Measurements from ENCODE around the gene THSD4.

The THSD4 gene

DNA sequence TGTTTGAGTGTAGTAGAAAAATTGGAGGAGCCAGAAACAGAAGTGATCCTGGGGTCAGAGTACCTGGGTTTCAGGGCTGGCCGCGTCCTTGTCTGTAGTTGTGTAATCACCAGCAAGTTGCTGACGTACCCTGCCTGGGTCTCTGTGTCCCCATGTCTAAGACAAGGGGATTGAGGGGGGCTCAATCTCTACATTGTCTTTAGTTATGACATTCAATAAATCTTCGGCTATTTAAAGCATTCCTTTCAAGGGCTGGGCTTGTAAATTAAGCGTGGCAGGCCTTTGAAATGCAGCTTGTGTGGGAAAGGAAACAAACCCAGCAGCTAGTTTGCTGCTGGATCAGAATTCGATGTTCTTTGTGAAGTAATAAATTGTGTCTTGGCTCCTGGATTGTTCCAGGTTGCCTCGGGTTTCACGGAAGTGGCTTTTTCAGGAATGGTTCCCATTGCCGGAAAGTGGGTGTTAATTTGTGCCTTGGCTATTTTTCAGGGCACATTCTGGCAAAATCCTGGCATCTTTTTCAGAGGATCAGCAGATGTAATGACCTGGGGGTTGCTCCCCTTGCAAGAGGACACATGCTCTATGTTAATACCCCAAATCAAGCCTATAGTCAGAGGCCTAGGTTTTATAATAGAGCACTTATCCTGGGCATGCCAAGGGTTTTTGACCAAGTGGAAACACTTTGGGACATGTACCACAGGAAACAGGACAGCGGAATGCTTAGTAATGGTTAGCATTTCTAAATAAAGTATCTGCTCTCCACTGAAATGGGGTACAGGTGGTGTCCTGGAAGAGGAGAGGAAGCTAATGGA, 400.3 kb downstream of the THSD4 start:
- DNase-seq, result no peak

DNA sequence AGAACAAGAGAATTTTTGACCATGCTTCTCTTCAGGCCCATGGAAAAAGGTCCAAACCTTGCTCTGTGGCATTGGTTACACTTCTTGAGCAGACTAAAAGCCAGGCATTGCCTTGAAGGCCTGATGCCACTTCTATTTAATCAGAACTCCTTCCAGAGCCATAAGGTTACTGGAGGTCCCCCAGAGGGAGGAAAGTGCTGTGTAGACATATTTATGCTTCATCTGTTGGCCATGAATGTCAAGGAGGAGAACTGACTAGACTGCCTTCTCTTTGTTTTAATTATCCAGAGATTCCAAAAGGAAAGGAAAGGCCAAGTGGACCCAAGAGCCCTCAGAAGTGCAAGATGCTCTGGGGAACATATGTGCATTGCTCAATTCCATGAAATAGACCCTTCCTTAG, 402.5 kb downstream of the THSD4 start:
- DNase-seq, result no peak

DNA sequence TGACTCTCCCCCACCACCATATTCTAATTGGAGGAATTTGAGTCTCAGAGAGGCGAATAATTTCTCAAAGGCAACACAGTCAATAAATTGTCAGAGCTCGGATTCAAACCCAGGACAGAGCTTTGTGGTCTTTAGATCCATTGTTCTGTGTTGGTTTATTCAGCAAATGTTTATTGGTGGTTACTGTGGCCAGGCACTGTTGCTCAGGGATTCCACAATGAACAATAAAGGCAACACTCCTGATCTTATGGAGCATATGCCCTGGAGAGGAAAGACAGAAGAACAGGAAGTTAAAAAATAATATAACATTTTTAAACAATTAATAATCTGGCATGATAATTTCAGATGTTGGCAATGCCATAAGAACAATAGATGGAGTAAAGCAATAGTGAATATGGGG, 403.4 kb downstream of the THSD4 start:
- no peak for DNase-seq

DNA sequence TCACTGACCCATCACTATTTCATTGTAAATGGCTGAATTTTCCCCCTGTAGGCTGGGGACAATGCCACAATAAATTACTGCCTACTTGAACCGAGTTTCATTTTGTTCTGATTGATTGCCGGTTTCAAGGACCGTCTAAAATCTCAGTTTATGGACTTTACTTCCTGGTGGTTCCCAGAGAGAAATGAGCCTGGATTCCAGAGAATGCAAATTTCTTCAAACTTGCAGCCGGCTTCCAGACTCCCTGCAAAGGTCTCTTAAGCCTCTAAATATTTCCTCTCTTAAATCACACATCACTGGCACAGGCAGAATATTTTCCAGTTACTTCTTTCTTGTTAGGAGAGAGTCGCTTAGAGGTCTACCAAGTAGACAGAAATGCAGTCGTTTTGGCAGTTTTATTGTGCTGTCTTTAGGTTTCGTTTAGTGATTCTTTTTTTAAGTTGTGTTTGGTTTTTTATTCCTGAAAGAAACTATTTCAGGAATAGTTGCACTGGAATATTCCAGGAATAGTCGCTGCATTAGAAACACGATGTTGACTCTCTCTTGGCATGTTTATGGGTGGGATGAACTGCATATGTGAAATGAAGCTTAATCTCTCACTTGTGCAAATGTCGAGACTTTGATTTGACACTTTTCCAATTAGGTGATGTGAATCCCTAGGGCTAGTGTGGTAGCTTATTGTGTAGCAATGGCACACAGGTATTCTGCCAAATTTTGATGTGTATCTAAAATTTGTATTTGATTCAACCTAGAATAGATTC, 411.0 kb downstream of the THSD4 start:
- DNase-seq, result no peak

DNA sequence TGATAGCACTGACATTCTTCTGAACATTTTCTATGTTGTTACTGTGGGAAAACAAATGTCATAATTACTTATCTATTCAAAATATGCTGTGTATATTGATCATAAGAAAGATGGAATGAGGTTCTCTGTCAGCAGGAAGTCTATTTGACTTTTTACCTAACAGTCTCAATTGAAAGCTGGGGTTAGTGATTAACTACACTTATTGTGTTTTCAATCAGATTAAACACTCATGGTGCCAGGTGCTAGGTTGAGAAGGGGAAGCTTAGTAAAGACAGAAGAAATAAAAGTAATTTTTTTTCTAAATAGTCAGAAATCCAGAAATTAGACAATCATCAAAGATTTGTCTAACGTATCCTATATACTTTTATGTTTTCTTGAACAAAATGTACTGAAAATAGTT, 414.1 kb downstream of the THSD4 start:
- no peak for DNase-seq

DNA sequence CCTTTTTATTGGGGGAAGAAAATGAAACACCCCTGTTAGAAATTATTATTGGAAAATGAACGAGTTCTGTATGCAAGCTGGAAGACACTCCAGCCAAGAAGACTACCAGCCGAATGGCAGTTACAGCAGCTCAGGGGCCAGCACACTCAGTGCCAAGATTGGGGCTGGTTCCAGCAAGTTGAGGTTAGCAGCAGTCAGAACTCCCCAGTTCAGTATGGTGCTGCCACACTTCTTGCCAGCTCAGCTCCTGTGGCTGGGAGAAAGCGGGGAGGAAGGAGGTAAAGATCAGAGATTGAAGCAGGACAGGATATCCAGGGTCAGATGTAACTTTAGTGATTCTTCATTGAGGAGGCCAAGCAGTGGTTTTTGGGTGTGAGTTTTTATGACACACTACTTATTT, 414.8 kb downstream of the THSD4 start:
- no peak for DNase-seq

DNA sequence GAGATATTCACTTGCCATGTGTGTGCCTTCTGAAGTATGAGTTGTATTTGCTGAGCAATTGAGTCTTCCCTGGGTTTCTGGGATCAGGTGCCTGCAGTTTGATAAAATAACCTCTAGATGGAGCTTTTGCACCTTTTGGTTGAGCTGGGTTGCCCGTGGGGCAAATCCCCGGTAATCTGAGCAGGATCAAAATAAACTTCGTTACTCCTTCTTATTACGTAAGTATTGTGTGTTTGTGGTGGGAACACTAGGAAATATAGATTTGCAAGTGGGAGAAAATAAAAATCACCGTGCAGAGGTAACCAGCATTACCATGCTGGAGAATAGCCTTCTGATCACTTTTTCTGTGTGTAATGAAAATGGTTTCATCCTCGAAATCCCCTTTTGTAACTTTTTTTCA, 417.7 kb downstream of the THSD4 start:
- DNase-seq, result no peak

DNA sequence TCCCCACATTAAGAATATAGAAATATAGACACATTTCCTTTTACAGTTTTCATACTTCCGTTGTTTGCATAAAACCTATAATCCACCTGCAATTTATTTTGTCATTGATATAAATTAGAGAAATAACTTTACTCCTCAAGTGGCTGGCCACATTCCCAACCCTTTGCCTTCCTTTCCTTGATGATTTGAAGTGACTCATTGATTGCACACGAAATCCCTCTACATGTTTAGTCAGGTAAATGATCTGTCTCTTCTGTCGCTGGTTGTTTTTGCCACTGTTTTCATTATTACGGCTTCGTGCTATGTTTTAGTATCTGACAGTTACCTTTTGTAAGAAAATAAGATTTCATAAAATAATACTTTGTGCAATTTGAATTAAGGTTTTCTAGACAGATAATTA, 422.9 kb downstream of the THSD4 start:
- DNase-seq, result no peak

DNA sequence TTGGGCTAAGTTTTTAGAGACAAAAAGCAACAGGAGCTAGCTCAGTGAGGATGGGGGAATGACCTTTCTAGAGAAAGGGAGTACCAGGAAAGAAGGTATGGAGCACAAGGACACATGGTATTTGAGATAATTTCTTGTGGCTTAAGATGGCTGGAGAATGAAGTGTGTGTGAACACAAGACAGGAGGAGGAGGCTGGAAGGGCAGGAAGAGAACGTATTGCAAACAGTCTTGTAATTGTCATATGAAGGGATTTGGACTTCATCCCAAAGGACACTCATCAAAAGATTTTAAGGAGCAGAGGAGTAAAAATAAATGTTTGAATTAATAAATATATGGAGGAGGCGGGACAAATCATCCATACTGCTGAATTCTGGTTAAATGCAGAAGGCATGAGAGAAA, 426.5 kb downstream of the THSD4 start:
- no peak for DNase-seq

DNA sequence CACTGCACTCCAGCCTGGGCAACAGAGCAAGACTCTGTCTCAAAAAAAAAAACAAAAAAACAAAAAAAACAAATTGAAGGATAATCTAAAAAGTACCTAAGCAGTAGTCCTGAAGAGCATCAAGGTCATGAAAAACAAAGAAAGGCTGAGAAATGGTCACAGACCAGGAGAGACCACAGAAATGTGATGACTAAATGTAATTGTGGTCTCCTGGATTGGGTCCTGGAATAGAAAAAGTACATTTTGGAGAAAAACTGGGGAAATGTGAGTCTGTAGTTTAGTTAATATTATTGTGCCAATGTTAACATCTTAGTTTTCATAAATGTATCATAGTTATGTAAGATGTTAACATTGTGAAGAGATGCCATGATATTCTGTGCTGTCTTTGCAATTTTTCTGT, 427.6 kb downstream of the THSD4 start:
- DNase-seq, result no peak

DNA sequence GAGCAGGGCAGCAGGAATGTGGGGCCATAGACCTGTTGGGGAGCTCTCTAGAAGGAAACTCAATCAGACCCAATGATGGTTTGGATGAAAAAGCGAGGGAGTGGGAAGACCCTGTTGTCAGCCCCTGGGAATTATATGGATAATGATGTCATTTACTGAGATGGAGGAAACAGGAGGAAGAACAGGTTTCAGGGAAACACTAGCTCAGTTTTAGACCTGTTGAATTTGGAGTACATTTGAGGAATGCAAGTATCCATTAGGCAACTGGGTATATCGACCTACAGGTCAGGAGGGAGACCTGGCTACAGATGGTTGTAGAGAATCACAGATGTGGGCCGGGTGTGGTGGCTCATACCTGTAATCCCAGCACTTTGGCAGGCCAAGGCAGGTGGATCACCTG, 428.1 kb downstream of the THSD4 start:
- no peak for DNase-seq

DNA sequence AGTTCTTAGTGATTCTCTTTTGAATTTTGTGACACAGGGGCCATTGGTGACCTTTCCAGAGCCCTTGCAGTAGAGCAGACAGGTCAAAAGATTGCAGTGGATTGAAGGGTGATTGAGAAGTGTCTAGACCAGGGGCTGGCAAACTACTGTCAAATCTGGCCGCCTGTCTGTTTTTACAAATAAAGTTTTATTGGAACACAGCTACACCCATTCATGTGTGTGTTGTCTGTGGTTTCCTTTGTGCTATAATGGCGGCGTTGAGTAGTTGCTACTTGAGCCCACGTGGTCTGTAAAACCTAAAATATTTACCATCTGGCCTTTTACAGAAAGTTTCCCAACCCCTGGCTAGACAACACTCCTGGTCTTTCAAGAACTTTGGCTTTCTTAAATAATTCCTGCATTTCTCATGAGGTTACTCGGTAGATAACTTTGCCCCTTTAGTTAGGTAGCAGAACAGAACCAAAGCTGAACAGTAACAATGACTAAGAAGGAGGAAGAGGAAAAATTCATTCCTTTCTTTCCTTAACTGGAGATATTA, 430.0 kb downstream of the THSD4 start:
- DNase-seq, result no peak

DNA sequence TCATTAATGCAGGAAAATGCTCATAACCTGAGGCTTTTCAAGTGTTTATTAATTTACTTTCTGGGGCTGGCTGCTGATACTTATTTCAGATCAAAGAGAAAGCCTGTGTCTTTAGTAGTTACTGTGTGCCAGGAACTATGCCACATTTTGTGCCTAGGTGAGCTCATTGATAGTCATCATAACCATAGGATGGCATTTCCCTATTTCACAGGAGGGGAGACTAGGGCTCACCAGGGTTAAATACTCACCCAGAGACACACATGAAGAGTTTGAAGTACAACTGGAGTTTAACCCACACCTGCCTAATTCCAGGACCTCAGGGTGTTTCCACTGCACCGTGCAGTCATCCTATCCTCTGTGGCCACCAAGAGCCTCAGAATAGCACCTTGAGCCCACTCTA, 430.7 kb downstream of the THSD4 start:
- no peak for DNase-seq

DNA sequence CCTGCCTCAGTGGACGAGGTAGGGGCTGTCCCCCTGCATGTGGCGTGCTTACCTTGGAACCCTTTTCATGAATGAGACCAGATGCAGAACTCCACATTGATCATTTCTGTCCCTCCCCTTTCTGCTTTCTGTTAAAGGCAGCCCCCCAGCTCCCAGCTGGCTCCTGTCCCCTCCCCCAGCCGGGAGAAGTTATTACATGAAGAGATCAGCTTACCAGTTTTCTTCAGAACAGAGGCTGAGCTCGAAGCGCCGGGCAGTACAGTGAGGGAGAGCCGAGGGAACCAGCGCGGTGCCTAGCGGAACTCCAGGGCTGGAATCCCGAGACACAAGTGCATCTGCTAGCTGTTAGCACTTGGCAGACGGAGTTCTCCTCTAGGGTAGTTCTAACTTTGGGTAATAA, 431.7 kb downstream of the THSD4 start:
- no peak for DNase-seq

DNA sequence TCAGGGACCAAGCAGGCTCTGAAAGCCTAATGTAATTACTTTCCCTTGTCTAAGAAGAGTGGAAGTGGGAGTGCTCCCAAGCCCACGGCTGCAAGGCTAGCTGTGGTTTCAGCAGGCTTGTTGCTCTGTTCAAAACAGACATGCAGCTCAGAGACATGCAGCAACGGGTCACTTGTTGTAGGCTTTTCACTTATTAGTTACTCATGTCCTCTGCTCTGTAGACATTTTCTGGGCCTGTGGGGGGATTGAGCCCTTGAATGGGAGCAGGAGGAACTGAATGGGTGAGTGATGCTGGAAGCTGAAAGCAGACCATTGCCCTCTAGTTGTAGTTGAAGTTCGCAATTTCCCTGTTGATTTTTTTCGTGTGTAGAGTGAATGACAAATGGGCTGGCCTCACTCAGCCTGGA, 433.1 kb downstream of the THSD4 start:
- no peak for DNase-seq

DNA sequence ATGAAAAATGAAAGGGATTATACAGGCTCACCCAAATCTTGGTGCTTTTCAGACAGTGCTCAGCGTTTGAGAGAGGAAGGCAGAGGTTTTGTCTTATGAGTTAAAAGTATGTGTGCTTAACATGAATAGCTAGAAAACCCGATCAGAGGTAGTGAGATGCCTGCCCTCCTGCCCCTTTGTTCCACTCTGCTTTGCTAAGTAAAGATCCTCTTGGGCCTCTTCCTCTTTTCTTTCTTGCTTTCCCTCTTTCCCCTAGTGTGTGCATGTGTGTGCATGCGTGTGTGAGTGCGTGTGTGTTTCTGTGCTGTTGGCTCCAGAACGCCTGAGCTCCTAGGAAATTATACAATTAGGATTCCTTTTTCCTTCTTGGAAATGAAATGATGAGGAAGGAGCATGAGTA, 433.8 kb downstream of the THSD4 start:
- no peak for DNase-seq

DNA sequence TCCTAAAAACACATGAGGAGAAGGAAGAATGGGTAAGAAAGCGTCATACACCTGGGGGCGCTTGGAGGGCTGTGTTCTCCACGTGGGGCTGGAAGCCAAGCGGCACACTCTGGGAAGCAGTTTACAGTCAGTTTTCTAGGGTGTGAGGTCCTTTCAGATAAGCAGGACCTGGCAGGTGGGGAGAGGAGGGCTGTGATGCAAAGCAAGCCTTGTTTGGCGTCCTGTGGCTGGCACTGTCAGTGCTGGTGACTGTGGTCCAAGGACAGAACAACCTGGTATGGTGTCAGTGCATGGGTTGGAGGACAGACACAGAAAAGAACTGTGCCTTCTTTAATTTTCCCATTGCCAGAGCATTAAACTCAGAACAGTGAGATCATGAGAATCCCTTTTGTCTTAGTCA, 434.4 kb downstream of the THSD4 start:
- DNase-seq, result no peak

DNA sequence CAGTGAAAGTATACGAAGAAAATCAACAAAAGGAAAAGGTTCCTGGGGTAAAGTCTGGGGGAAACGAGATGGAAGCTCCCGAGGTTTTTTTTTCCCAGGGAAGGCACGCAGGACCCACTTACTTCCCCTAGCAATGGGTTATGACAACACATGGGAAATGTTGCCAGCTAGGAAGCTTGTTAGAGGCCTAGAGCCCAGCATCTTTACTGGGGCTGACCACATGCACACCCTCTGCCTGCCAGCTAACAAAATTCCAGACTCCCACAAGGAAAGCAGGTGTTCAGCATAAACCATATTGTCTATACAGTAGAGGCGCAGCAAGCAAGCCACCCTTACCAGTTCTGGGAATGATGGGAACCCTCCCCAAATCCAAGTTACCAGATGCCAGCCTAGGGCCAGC, 436.3 kb downstream of the THSD4 start:
- no peak for DNase-seq

DNA sequence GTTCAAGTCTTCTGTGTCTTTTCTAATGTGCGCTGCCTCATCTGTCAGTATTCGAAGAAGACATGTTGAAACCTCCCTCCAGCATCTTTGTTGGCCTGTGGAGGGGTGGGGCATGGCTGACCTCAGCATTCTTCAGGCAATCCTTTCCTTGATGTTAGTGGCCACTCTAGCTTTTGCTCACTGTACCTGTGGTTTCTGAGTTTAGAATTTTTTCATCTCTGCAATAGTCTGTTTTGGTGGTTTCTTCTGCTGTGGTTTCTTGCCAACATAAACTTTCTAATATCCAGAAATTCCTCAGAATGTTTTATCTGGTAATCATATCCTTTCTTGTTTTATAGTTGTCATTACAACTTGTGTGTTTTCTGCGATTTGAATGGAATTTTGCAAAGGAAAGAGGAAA, 443.8 kb downstream of the THSD4 start:
- no peak for DNase-seq

DNA sequence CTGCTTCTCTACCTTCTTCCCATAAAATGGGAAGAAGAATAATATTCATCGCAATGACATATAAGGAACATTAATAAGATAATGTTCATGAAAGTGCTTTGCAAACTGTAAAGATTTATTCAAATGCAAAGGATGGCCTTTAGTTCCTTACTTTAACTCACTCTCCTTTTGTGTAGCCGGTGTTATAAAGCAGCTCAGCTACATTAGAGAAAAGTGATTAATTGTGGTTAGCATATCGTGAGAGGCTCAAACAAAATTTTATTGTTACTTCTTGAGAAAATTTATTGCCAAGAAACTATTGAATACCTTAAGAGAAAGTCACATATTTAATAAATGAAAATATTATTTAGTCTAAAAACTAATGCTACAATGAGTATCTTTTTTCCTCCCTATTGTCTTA, 444.3 kb downstream of the THSD4 start:
- DNase-seq, result no peak

DNA sequence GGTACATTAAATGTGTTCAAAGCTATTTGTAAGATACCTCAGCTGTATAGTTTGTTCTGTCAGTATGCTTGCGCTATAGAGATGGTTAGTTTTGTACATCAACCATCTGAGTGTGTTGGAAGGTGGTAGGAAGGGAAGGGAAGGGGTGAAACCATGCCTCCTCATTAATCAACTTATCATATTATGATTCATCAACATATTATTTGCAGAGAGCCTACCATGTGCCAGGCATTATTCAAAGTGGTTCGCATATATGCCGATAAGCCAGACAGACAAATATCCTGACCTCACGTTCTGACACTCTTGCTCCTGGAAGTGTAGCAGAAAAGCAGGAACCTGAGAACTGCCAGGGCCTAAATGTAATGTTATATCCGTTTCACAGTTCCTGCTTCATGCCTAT, 447.0 kb downstream of the THSD4 start:
- DNase-seq, result no peak

DNA sequence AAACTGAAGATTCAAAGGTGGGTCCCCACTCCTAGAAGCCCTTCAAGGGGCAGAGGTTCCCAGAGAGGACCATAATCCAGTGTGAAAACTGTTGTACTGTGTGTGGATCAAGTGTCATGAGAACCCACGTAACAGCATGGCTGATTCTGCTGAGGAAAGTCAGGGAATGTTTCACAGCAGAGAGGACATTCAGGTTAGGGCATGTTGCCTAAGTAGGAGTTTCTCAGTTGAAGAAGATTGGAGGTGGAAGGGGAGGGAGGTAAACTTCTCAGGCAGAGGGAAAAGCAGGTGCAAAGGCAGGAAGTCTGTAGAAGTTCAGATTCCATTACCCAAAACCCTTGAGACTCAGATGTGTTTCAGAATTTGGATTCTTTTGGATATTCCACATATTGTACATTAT, 448.9 kb downstream of the THSD4 start:
- no peak for DNase-seq

DNA sequence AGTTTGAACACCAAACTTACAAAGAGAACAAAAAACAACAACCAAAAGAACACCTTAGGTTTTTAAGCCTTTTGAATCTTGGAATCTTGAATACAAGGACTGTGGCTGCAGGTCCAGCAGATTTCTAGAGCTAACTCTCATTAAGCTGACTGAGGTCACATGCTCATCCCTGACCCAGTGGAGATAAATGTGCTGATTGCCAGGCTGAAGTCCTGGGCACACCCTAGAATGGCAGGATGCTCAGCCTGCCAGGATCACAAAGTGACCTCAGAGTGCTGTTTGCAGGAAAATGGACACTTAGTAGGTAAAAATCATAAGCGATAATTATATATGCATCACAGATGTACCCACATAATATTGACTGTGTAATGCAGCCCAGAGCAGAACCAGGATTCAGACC, 449.7 kb downstream of the THSD4 start:
- DNase-seq, result no peak

DNA sequence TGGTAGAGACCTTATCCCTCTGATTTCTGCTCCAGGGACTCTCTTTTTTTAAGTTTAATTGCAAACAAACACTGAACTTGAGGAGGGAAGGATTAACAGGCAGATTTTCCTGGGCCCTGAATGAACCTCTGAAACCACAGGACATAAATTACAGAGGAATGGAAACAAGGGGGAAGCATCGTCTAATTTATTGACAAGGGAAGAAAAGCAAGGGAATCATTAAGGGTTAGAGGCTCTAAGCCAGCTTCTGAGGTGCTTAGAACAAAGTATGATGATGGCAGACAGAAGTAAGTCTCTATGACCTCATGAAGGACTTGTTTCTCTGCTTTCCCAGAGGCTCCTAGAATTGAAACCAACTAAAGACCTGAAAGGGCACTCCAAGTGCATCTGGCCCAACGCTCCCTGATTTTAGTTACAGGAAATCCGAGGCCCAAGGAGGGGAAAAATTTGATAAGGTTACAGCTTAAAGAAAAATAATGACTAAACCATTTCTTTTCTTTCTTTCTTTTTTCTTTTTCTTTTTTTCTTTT, 450.4 kb downstream of the THSD4 start:
- no peak for DNase-seq
